GM23338 (cell line): Measurements from ENCODE around the gene SLC48A1. TPM values are rescaled to one million over a fixed set of nuclear protein-coding genes. Genes with fewer than 3 reads are reported as not detected.

Experiments used
- ATAC-seq: fragments of 200-7000 bp; cut with Tn5 transposase; 3 replicates; pipeline ENCODE4 v1.9.1; 2020
- DNase-seq: peaks from one replicate; pipeline ENCODE4 v3.0.0-alpha.2; 2015; ENCODE audit warnings: low spot score
- H2AFZ ChIP-seq: fragments of 200-600 bp; sonication (generic); 2 replicates; pipeline ENCODE4 v1.8.0; 2016; ENCODE audit warnings: antibody characterized with exemption, mild to moderate bottlenecking, moderate library complexity
- H3F3A ChIP-seq: fragments of 200-600 bp; sonication (generic); replicated peaks from 2 replicates; pipeline ENCODE4 v1.8.0; 2017; ENCODE audit warnings: antibody characterized with exemption, mixed run types, low read depth
- H3K27ac ChIP-seq: fragments of 200-600 bp; sonication (generic); 2 replicates; pipeline ENCODE4 v1.6.1; 2016; ENCODE audit warnings: low read depth
- H3K27me3 ChIP-seq: fragments of 200-600 bp; sonication (generic); 2 replicates; pipeline ENCODE4 v1.8.0; 2016; ENCODE audit warnings: mild to moderate bottlenecking, mixed run types, moderate library complexity; ENCODE audit not compliant: insufficient read depth
- H3K36me3 ChIP-seq: fragments of 200-600 bp; sonication (generic); 2 replicates; pipeline ENCODE4 v1.8.0; 2016; ENCODE audit warnings: mild to moderate bottlenecking; ENCODE audit not compliant: insufficient read depth
- H3K4me1 ChIP-seq: fragments of 200-600 bp; sonication (generic); 2 replicates; pipeline ENCODE4 v1.8.0; 2016; ENCODE audit warnings: mild to moderate bottlenecking, moderate library complexity; ENCODE audit not compliant: insufficient read depth
- H3K4me2 ChIP-seq: fragments of 200-600 bp; sonication (generic); 2 replicates; pipeline ENCODE4 v1.7.1; 2017; ENCODE audit warnings: mixed run types
- H3K4me3 ChIP-seq: fragments of 200-600 bp; sonication (generic); 2 replicates; pipeline ENCODE4 v1.6.1; 2016; ENCODE audit warnings: mixed run types
- H3K79me2 ChIP-seq: fragments of 200-600 bp; sonication (generic); replicated peaks from 2 replicates; pipeline ENCODE4 v1.8.0; 2017; ENCODE audit warnings: mild to moderate bottlenecking; ENCODE audit not compliant: insufficient read depth
- H3K9me2 ChIP-seq: fragments of 200-600 bp; sonication (generic); 2 replicates; pipeline ENCODE4 v1.8.0; 2017; ENCODE audit not compliant: insufficient read depth
- H4K20me1 ChIP-seq: fragments of 200-600 bp; sonication (generic); replicated peaks from 2 replicates; pipeline ENCODE4 v1.8.0; 2017; ENCODE audit warnings: mild to moderate bottlenecking; ENCODE audit not compliant: insufficient read depth
- H3K27ac Mint-ChIP-seq: 2 replicates; pipeline ENCODE4 v1.8.0; 2020; ENCODE audit warnings: inconsistent platforms, mild to moderate bottlenecking, moderate library complexity, mixed read lengths
- H3K27me3 Mint-ChIP-seq: 3 replicates; pipeline ENCODE4 v1.8.0; 2022; ENCODE audit warnings: low read depth, mild to moderate bottlenecking, moderate library complexity, mixed read lengths, inconsistent platforms; ENCODE audit not compliant: insufficient read depth, poor library complexity
- H3K36me3 Mint-ChIP-seq: 3 replicates; pipeline ENCODE4 v1.8.0; 2021; ENCODE audit warnings: low read depth, mild to moderate bottlenecking, inconsistent platforms, moderate library complexity, mixed read lengths
- H3K4me1 Mint-ChIP-seq: 3 replicates; pipeline ENCODE4 v1.8.0; 2020; ENCODE audit warnings: mild to moderate bottlenecking, inconsistent platforms, mixed read lengths
- H3K4me3 Mint-ChIP-seq: 3 replicates; pipeline ENCODE4 v1.8.0; 2021; ENCODE audit warnings: moderate library complexity, mild to moderate bottlenecking, inconsistent platforms, mixed read lengths
- H3K9me3 Mint-ChIP-seq: 3 replicates; pipeline ENCODE4 v1.8.0; 2020; ENCODE audit warnings: moderate library complexity, mild to moderate bottlenecking, inconsistent platforms, mixed read lengths
- CREB1 ChIP-seq: fragments of 250-450 bp; sonication (Bioruptor Pico); IDR thresholded peaks from 2 replicates; pipeline ENCODE4 v1.5.0; 2020; ENCODE audit warnings: low read depth, mild to moderate bottlenecking, moderate library complexity
- EZH2 ChIP-seq: fragments of 200-600 bp; sonication (generic); IDR thresholded peaks from one replicate; pipeline ENCODE4 v1.8.0; 2017; ENCODE audit warnings: antibody characterized with exemption, mild to moderate bottlenecking, low read depth; ENCODE audit not compliant: unreplicated experiment
- EZH2phosphoT487 ChIP-seq: fragments of 200-600 bp; sonication (generic); IDR thresholded peaks from one replicate; pipeline ENCODE4 v1.8.1; 2018; ENCODE audit warnings: antibody characterized with exemption; ENCODE audit not compliant: unreplicated experiment
- JUNB ChIP-seq: IDR thresholded peaks from one replicate; pipeline ENCODE4 v1.6.1; 2016; ENCODE audit warnings: antibody characterized with exemption; ENCODE audit not compliant: unreplicated experiment
- NANOG ChIP-seq: IDR thresholded peaks from 2 replicates; pipeline ENCODE4 v1.6.1; 2016; ENCODE audit warnings: antibody characterized with exemption, borderline replicate concordance
- POLR2AphosphoS5 ChIP-seq: IDR thresholded peaks from 2 replicates; pipeline ENCODE4 v1.6.1; 2016; ENCODE audit warnings: antibody characterized with exemption, low read depth
- STAT1 ChIP-seq: IDR thresholded peaks from one replicate; pipeline ENCODE4 v1.6.1; 2016; ENCODE audit warnings: antibody characterized with exemption; ENCODE audit not compliant: unreplicated experiment
- ZNF114 ChIP-seq: fragments of 250-450 bp; sonication (Bioruptor Pico); IDR thresholded peaks from 2 replicates; pipeline ENCODE4 v1.5.0; 2020; ENCODE audit warnings: mild to moderate bottlenecking, moderate library complexity
- ZNF331 ChIP-seq: fragments of 250-450 bp; sonication (Bioruptor Pico); IDR thresholded peaks from 2 replicates; pipeline ENCODE4 v1.5.0; 2020; ENCODE audit warnings: low read depth, mild to moderate bottlenecking, moderate library complexity
- polyA plus RNA-seq: library from polyadenylated mRNA; unstranded; fragments of >200 nt; fragmentation: Nextera tagmentation; extraction: Ambion mirVana; gene quantifications from 2 replicates; pipeline ENCODE4 v1.2.1, GENCODE V29; 2016
- total RNA-seq: library from RNA; depleted of rRNA; stranded (reverse); fragments of >200 nt; shearing (Covaris generic); gene quantifications from 2 replicates; pipeline ENCODE4 v1.2.3, GENCODE V29; 2014
- TF ChIP-seq, protein P1 (sequence below): fragments of 250-450 bp; sonication (Bioruptor Pico); IDR thresholded peaks from 2 replicates; pipeline ENCODE4 v1.5.0; 2020; ENCODE audit warnings: mild to moderate bottlenecking, moderate library complexity
- TF ChIP-seq, protein P2 (sequence below): IDR thresholded peaks from one replicate; pipeline ENCODE4 v1.6.1; 2018; ENCODE audit warnings: antibody characterized with exemption; ENCODE audit not compliant: unreplicated experiment
- TF ChIP-seq, protein P3 (sequence below), 2 experiments: fragments of 200-600 bp in 1 of 2; sonication (generic) in 1 of 2; conservative IDR thresholded peaks; 2 replicates each; pipeline versions ENCODE4 v1.5.1 to v1.6.1; 2016 to 2017; ENCODE audit warnings: antibody characterized with exemption in 2 of 2, low read depth in 2 of 2, mild to moderate bottlenecking in 2 of 2, moderate library complexity in 1 of 2
- TF ChIP-seq, protein P4 (sequence below): IDR thresholded peaks from 2 replicates; pipeline ENCODE4 v1.6.1; 2016; ENCODE audit warnings: antibody characterized with exemption

Gene SLC48A1
- total and polyA plus RNA-seq, 2 experiments from 2014 or later, result 5.8 to 9.0 TPM

DNA sequence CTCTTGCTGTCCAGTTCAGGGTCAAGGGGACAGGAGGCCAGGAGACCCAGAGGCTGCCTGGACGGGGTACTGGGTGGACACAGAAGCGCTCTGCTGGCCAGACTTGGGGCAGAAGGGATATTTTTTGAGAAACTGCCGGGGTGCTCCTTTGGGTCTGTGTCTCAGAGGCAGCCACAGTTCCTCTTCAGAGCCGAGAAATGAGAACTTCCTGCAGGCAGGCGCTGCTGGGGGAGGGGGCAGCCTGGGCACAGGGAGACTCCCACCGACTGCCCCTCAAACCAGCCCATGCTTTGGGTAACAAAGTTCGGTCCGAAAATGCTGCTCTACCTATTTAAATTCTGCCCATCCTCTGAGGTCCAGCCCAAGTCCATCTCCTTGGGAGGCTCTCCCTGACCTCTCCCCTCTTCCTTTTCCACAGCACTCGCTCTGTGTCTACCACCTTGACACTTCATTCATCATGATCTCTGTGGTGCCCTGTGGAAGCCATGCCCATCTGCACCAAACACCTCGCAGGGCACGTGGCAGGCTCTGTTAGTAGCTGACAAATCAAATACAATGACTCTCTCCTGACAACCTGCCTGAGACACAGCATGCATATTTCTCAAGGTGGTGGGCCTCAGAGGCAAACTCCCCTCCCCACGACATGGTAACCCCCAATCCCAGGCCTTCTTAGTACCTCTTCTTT is 30.3 kb downstream of the SLC48A1 start:
- Mint-ChIP-seq H3K27ac (no peak overlapping the region), H3K9me3 (peaks cover 2% of the 10 kb centered on the region; the same call in 2 of the 3 replicates), H3K36me3 (peaks cover 18% of the 10 kb centered on the region), H3K27me3 (peaks cover 12% of the 10 kb centered on the region), H3K4me3 (no peak overlapping the region), H3K4me1 (peaks cover 75% of the 10 kb centered on the region)
- no peaks in the 10 kb centered on the region for H3F3A ChIP-seq
- H3K4me1 ChIP-seq, result peaks cover 16% of the 10 kb centered on the region
- peaks cover 77% of the 10 kb centered on the region for H3K79me2 ChIP-seq
- H3K4me2 ChIP-seq, result no peak overlapping the region
- peaks cover 19% of the 10 kb centered on the region for H4K20me1 ChIP-seq
- H3K4me3 ChIP-seq, result no peak overlapping the region
- H3K27me3 ChIP-seq, result no peaks in the 10 kb centered on the region
- H3K36me3 ChIP-seq, result no peaks in the 10 kb centered on the region
- H2AFZ ChIP-seq, result no peak overlapping the region
- no peak overlapping the region for H3K27ac ChIP-seq
- DNase-seq (no peak), ATAC-seq (no peak)
- TF ChIP-seq NANOG (no peak), ZNF114 (CRISPR knock-in tag) (no peak), ZNF331 (CRISPR knock-in tag) (no peak), CREB1 (CRISPR knock-in tag) (no peak), STAT1 (no peak), EZH2 (no peak), POLR2AphosphoS5 (no peak), JUNB (no peak), EZH2phosphoT487 (no peak)
- TF ChIP-seq, protein P1, sequence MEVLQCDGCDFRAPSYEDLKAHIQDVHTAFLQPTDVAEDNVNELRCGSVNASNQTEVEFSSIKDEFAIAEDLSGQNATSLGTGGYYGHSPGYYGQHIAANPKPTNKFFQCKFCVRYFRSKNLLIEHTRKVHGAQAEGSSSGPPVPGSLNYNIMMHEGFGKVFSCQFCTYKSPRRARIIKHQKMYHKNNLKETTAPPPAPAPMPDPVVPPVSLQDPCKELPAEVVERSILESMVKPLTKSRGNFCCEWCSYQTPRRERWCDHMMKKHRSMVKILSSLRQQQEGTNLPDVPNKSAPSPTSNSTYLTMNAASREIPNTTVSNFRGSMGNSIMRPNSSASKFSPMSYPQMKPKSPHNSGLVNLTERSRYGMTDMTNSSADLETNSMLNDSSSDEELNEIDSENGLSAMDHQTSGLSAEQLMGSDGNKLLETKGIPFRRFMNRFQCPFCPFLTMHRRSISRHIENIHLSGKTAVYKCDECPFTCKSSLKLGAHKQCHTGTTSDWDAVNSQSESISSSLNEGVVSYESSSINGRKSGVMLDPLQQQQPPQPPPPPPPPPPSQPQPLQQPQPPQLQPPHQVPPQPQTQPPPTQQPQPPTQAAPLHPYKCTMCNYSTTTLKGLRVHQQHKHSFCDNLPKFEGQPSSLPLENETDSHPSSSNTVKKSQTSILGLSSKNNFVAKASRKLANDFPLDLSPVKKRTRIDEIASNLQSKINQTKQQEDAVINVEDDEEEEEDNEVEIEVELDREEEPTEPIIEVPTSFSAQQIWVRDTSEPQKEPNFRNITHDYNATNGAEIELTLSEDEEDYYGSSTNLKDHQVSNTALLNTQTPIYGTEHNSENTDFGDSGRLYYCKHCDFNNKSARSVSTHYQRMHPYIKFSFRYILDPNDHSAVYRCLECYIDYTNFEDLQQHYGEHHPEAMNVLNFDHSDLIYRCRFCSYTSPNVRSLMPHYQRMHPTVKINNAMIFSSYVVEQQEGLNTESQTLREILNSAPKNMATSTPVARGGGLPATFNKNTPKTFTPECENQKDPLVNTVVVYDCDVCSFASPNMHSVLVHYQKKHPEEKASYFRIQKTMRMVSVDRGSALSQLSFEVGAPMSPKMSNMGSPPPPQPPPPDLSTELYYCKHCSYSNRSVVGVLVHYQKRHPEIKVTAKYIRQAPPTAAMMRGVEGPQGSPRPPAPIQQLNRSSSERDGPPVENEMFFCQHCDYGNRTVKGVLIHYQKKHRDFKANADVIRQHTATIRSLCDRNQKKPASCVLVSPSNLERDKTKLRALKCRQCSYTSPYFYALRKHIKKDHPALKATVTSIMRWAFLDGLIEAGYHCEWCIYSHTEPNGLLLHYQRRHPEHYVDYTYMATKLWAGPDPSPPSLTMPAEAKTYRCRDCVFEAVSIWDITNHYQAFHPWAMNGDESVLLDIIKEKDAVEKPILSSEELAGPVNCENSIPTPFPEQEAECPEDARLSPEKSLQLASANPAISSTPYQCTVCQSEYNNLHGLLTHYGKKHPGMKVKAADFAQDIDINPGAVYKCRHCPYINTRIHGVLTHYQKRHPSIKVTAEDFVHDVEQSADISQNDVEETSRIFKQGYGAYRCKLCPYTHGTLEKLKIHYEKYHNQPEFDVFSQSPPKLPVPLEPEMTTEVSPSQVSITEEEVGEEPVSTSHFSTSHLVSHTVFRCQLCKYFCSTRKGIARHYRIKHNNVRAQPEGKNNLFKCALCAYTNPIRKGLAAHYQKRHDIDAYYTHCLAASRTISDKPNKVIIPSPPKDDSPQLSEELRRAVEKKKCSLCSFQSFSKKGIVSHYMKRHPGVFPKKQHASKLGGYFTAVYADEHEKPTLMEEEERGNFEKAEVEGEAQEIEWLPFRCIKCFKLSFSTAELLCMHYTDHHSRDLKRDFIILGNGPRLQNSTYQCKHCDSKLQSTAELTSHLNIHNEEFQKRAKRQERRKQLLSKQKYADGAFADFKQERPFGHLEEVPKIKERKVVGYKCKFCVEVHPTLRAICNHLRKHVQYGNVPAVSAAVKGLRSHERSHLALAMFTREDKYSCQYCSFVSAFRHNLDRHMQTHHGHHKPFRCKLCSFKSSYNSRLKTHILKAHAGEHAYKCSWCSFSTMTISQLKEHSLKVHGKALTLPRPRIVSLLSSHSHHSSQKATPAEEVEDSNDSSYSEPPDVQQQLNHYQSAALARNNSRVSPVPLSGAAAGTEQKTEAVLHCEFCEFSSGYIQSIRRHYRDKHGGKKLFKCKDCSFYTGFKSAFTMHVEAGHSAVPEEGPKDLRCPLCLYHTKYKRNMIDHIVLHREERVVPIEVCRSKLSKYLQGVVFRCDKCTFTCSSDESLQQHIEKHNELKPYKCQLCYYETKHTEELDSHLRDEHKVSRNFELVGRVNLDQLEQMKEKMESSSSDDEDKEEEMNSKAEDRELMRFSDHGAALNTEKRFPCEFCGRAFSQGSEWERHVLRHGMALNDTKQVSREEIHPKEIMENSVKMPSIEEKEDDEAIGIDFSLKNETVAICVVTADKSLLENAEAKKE (CRISPR knock-in tag), result no peak
- TF ChIP-seq, protein P2, sequence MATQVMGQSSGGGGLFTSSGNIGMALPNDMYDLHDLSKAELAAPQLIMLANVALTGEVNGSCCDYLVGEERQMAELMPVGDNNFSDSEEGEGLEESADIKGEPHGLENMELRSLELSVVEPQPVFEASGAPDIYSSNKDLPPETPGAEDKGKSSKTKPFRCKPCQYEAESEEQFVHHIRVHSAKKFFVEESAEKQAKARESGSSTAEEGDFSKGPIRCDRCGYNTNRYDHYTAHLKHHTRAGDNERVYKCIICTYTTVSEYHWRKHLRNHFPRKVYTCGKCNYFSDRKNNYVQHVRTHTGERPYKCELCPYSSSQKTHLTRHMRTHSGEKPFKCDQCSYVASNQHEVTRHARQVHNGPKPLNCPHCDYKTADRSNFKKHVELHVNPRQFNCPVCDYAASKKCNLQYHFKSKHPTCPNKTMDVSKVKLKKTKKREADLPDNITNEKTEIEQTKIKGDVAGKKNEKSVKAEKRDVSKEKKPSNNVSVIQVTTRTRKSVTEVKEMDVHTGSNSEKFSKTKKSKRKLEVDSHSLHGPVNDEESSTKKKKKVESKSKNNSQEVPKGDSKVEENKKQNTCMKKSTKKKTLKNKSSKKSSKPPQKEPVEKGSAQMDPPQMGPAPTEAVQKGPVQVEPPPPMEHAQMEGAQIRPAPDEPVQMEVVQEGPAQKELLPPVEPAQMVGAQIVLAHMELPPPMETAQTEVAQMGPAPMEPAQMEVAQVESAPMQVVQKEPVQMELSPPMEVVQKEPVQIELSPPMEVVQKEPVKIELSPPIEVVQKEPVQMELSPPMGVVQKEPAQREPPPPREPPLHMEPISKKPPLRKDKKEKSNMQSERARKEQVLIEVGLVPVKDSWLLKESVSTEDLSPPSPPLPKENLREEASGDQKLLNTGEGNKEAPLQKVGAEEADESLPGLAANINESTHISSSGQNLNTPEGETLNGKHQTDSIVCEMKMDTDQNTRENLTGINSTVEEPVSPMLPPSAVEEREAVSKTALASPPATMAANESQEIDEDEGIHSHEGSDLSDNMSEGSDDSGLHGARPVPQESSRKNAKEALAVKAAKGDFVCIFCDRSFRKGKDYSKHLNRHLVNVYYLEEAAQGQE, result no peak
- TF ChIP-seq, protein P3, sequence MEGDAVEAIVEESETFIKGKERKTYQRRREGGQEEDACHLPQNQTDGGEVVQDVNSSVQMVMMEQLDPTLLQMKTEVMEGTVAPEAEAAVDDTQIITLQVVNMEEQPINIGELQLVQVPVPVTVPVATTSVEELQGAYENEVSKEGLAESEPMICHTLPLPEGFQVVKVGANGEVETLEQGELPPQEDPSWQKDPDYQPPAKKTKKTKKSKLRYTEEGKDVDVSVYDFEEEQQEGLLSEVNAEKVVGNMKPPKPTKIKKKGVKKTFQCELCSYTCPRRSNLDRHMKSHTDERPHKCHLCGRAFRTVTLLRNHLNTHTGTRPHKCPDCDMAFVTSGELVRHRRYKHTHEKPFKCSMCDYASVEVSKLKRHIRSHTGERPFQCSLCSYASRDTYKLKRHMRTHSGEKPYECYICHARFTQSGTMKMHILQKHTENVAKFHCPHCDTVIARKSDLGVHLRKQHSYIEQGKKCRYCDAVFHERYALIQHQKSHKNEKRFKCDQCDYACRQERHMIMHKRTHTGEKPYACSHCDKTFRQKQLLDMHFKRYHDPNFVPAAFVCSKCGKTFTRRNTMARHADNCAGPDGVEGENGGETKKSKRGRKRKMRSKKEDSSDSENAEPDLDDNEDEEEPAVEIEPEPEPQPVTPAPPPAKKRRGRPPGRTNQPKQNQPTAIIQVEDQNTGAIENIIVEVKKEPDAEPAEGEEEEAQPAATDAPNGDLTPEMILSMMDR (conservative IDR thresholded peaks at IDR 0.05; ENCODE audit: low read depth in 2 of 2), result no peak
- TF ChIP-seq, protein P4, sequence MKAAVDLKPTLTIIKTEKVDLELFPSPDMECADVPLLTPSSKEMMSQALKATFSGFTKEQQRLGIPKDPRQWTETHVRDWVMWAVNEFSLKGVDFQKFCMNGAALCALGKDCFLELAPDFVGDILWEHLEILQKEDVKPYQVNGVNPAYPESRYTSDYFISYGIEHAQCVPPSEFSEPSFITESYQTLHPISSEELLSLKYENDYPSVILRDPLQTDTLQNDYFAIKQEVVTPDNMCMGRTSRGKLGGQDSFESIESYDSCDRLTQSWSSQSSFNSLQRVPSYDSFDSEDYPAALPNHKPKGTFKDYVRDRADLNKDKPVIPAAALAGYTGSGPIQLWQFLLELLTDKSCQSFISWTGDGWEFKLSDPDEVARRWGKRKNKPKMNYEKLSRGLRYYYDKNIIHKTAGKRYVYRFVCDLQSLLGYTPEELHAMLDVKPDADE, result no peak
- no peaks in the 10 kb centered on the region for H3K9me2 ChIP-seq
